ENCODE results near the gene DDRGK1.

Gene DDRGK1

GRCh38 chr20:3239867-3240775, 35.6 kb upstream of the DDRGK1 start:
- no peaks in the 10 kb centered on the region for H3K9me3 ChIP-seq (ENCODE audit: insufficient read depth, low read length)
- no peaks in the 10 kb centered on the region for H3K36me3 ChIP-seq (ENCODE audit: insufficient read depth, insufficient read length, low read length)
- peaks cover 9% of the 10 kb centered on the region for H3K4me1 ChIP-seq (ENCODE audit: insufficient read depth, insufficient read length)
- no peak for DNase-seq (ENCODE audit: low read depth, low spot score)
- peaks cover 54% of the 10 kb centered on the region for H3K27me3 ChIP-seq (ENCODE audit: insufficient read depth, insufficient read length)
- H3K9ac ChIP-seq (ENCODE audit: insufficient read length, low read depth) = peak overlapping the region; percentile 83
- TF ChIP-seq YY1 (IDR thresholded peaks at IDR 0.05; ENCODE audit: insufficient read depth, insufficient read length) (no peak), SUZ12 (IDR thresholded peaks at IDR 0.05; ENCODE audit: extremely low read depth, insufficient read depth, insufficient read length) (no peak), ZNF274 (IDR thresholded peaks at IDR 0.05; ENCODE audit: low read depth, low read length) (no peak)
- peak overlapping the region; percentile 75 for H3K4me3 ChIP-seq (ENCODE audit: insufficient read length, low read depth)

- H3K9ac ChIP-seq (ENCODE audit: insufficient read length, low read depth) = peak within 1 kb of the TSS; percentile 83
- peak within 1 kb of the TSS; percentile 75 for H3K4me3 ChIP-seq (ENCODE audit: insufficient read length, low read depth)
Observed at GRCh38 chr20:3239026-3239866, 34.8 kb upstream of the DDRGK1 start, which contains the start of gene SLC4A11. TSS of gene SLC4A11 (minus strand) at chr20:3239190. CDS start at chr20:3239137, 53 bp downstream.

GRCh38 chr20:3238616-3239025, 34.1 kb upstream of the DDRGK1 start:
- peak overlapping the region; percentile 75 for H3K4me3 ChIP-seq (ENCODE audit: insufficient read length, low read depth)
- DNase-seq (ENCODE audit: low read depth, low spot score) = no peak
- peaks cover 2% of the 10 kb centered on the region for H3K36me3 ChIP-seq (ENCODE audit: insufficient read depth, insufficient read length, low read length)
- H3K9me3 ChIP-seq (ENCODE audit: insufficient read depth, low read length) = no peaks in the 10 kb centered on the region
- H3K27me3 ChIP-seq (ENCODE audit: insufficient read depth, insufficient read length) = peaks cover 54% of the 10 kb centered on the region
- TF ChIP-seq SUZ12 (IDR thresholded peaks at IDR 0.05; ENCODE audit: extremely low read depth, insufficient read depth, insufficient read length) = no peak
- H3K9ac ChIP-seq (ENCODE audit: insufficient read length, low read depth) = peak overlapping the region; percentile 83
- H3K4me1 ChIP-seq (ENCODE audit: insufficient read depth, insufficient read length) = peaks cover 9% of the 10 kb centered on the region

More at GRCh38 chr20:3239026-3239866, 34.8 kb upstream of the DDRGK1 start, which contains the start of gene SLC4A11:
- H3K27me3 ChIP-seq (ENCODE audit: insufficient read depth, insufficient read length) = peaks cover 54% of the 10 kb centered on the region
- H3K36me3 ChIP-seq (ENCODE audit: insufficient read depth, insufficient read length, low read length) = no peaks in the 10 kb centered on the region
- no peak for TF ChIP-seq YY1 (IDR thresholded peaks at IDR 0.05; ENCODE audit: insufficient read depth, insufficient read length)
- H3K4me1 ChIP-seq (ENCODE audit: insufficient read depth, insufficient read length) = peaks cover 9% of the 10 kb centered on the region
- peak; percentile 50 for DNase-seq (ENCODE audit: low read depth, low spot score)
- H3K9me3 ChIP-seq (ENCODE audit: insufficient read depth, low read length) = no peaks in the 10 kb centered on the region

- no peaks in the 10 kb centered on the region for H3K9me3 ChIP-seq (ENCODE audit: insufficient read depth, low read length)
- TF ChIP-seq SUZ12 (IDR thresholded peaks at IDR 0.05; ENCODE audit: extremely low read depth, insufficient read depth, insufficient read length) (peak; percentile 60), ZNF274 (IDR thresholded peaks at IDR 0.05; ENCODE audit: low read depth, low read length) (no peak)
- peaks cover 7% of the 10 kb centered on the region for H3K36me3 ChIP-seq (ENCODE audit: insufficient read depth, insufficient read length, low read length)
- H3K4me1 ChIP-seq (ENCODE audit: insufficient read depth, insufficient read length) = peaks cover 9% of the 10 kb centered on the region
- peak overlapping the region; percentile 83 for H3K9ac ChIP-seq (ENCODE audit: insufficient read length, low read depth)
- peaks cover 54% of the 10 kb centered on the region for H3K27me3 ChIP-seq (ENCODE audit: insufficient read depth, insufficient read length)
- DNase-seq (ENCODE audit: low read depth, low spot score) = no peak
- peak overlapping the region; percentile 75 for H3K4me3 ChIP-seq (ENCODE audit: insufficient read length, low read depth)
Observed at GRCh38 chr20:3237958-3238615, 33.6 kb upstream of the DDRGK1 start.

GRCh38 chr20:3237011-3237957, 32.8 kb upstream of the DDRGK1 start:
- TF ChIP-seq ZNF274 (IDR thresholded peaks at IDR 0.05; ENCODE audit: low read depth, low read length) = no peak
- no peak for TF ChIP-seq YY1 (IDR thresholded peaks at IDR 0.05; ENCODE audit: insufficient read depth, insufficient read length)
- TF ChIP-seq SUZ12 (IDR thresholded peaks at IDR 0.05; ENCODE audit: extremely low read depth, insufficient read depth, insufficient read length) = no peak
- Histone ChIP-seq H3K4me3 (ENCODE audit: insufficient read length, low read depth) (peak overlapping the region; percentile 75), H3K9ac (ENCODE audit: insufficient read length, low read depth) (peak overlapping the region; percentile 83), H3K4me1 (ENCODE audit: insufficient read depth, insufficient read length) (peaks cover 9% of the 10 kb centered on the region), H3K27me3 (ENCODE audit: insufficient read depth, insufficient read length) (peaks cover 54% of the 10 kb centered on the region), H3K36me3 (ENCODE audit: insufficient read depth, insufficient read length, low read length) (peaks cover 8% of the 10 kb centered on the region), H3K9me3 (ENCODE audit: insufficient read depth, low read length) (no peaks in the 10 kb centered on the region)
- no peak for DNase-seq (ENCODE audit: low read depth, low spot score)

GRCh38 chr20:3235666-3236324, 31.3 kb upstream of the DDRGK1 start:
- TF ChIP-seq ZNF274 (IDR thresholded peaks at IDR 0.05; ENCODE audit: low read depth, low read length) (no peak), SUZ12 (IDR thresholded peaks at IDR 0.05; ENCODE audit: extremely low read depth, insufficient read depth, insufficient read length) (no peak), YY1 (IDR thresholded peaks at IDR 0.05; ENCODE audit: insufficient read depth, insufficient read length) (no peak)
- H3K36me3 ChIP-seq (ENCODE audit: insufficient read depth, insufficient read length, low read length) = peaks cover 8% of the 10 kb centered on the region
- H3K4me3 ChIP-seq (ENCODE audit: insufficient read length, low read depth) = no peak overlapping the region
- no peaks in the 10 kb centered on the region for H3K9me3 ChIP-seq (ENCODE audit: insufficient read depth, low read length)
- H3K9ac ChIP-seq (ENCODE audit: insufficient read length, low read depth) = no peak overlapping the region
- peaks cover 46% of the 10 kb centered on the region for H3K27me3 ChIP-seq (ENCODE audit: insufficient read depth, insufficient read length)
- peaks cover 7% of the 10 kb centered on the region for H3K4me1 ChIP-seq (ENCODE audit: insufficient read depth, insufficient read length)
- DNase-seq (ENCODE audit: low read depth, low spot score) = no peak
